HG02938 (cell line): ENCODE results near the gene MARVELD3.
"Not testable (repeated sequence)": the region's sequence is repeated elsewhere in the genome, so short reads cannot be mapped to it uniquely, and the experiment has no call there.

Experiments
- ATAC-seq: cut with Tn5 transposase; IDR thresholded peaks from one replicate; pipeline ENCODE4 v1.9.1; 2021; ENCODE audit warnings: mild to moderate bottlenecking, moderate library complexity; ENCODE audit not compliant: unreplicated experiment

MARVELD3 gene

GRCh38 chr16:71626018-71626857 is at the start of gene MARVELD3:
Gene MARVELD3 (plus strand): TSS chr16:71626184. CDS start chr16:71626230, 46 bp downstream.
- ATAC-seq = no peak

GRCh38 chr16:71576971-71577370 is 49.0 kb upstream of the MARVELD3 start, which contains the start of gene TAT:
Gene TAT (minus strand): TSS chr16:71577092. CDS start chr16:71576415, 677 bp downstream.
- ATAC-seq = no peak

- ATAC-seq = not testable (repeated sequence)
Measured at GRCh38 chr16:71582553-71582848, 43.5 kb upstream of the MARVELD3 start.

- no peak for ATAC-seq
Measured at GRCh38 chr16:71584543-71585317, 41.3 kb upstream of the MARVELD3 start.

GRCh38 chr16:71585318-71585703 is 40.7 kb upstream of the MARVELD3 start:
- no peak for ATAC-seq

- not testable (repeated sequence) for ATAC-seq
Measured at GRCh38 chr16:71589334-71589733, 36.6 kb upstream of the MARVELD3 start.

- ATAC-seq = not testable (repeated sequence)
Measured at GRCh38 chr16:71590071-71590470, 35.9 kb upstream of the MARVELD3 start.

- no peak for ATAC-seq
Measured at GRCh38 chr16:71590584-71590983, 35.4 kb upstream of the MARVELD3 start.

- no peak for ATAC-seq
Measured at GRCh38 chr16:71591917-71592316, 34.1 kb upstream of the MARVELD3 start.

GRCh38 chr16:71593048-71593999 is 32.7 kb upstream of the MARVELD3 start:
- ATAC-seq = no peak

- ATAC-seq = no peak
Measured at GRCh38 chr16:71594000-71594646, 31.9 kb upstream of the MARVELD3 start.

- ATAC-seq = not testable (repeated sequence)
Measured at GRCh38 chr16:71595340-71595826, 30.6 kb upstream of the MARVELD3 start.

GRCh38 chr16:71598426-71598825 is 27.6 kb upstream of the MARVELD3 start:
- ATAC-seq = not testable (repeated sequence)

- no peak for ATAC-seq
Measured at GRCh38 chr16:71600822-71601221, 25.2 kb upstream of the MARVELD3 start.

GRCh38 chr16:71609066-71609465 is 16.9 kb upstream of the MARVELD3 start:
- ATAC-seq = no peak

- ATAC-seq = no peak
Measured at GRCh38 chr16:71610447-71610846, 15.5 kb upstream of the MARVELD3 start.

GRCh38 chr16:71610936-71611871 is 14.8 kb upstream of the MARVELD3 start:
- ATAC-seq = no peak

GRCh38 chr16:71614956-71615355 is 11.0 kb upstream of the MARVELD3 start:
- not testable (repeated sequence) for ATAC-seq

- ATAC-seq = no peak
Measured at GRCh38 chr16:71618429-71618828, 7.6 kb upstream of the MARVELD3 start.
